Fibroblast of lung (primary cell): ENCODE results near the gene MYZAP.

Experiments
- CTCF ChIP-seq, 2 donors: IDR thresholded peaks in 1 of 2; conservative IDR thresholded peaks in 1 of 2; 1 replicate in 1 of 2; 2 replicates in 1 of 2; pipeline ENCODE4 v1.5.1; 2011 to 2012; ENCODE audit warnings: low read length in 2 of 2, control low read depth in 1 of 2, inconsistent platforms in 1 of 2, low read depth in 1 of 2, mild to moderate bottlenecking in 1 of 2
- EZH2 ChIP-seq: IDR thresholded peaks from 2 replicates; pipeline ENCODE4 v1.5.1; 2012; ENCODE audit warnings: low read length, control low read depth, mild to moderate bottlenecking; ENCODE audit errors: missing control alignments

DNA sequence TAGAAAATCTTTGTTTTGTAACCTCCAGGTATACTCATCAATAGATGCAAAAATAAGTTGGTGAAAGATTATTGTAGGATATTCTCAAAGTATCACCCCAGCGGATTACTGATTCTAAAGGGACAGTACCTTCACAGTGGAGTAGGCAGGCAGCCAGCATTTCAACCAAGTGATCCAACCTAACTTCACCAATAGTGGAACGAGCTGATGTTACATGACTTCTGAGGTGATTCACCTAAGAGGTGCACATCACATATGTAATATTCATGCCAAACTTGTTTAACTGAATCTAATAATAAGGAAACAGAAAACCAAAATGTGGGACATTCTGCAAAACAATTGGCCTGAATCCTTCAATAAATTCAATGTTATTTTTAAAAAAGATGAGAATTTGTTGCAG is 14.3 kb downstream of the MYZAP start:
- no peak for TF ChIP-seq CTCF (conservative IDR thresholded peaks at IDR 0.05 in 1 of 2, IDR thresholded peaks at IDR 0.05 in 1 of 2; ENCODE audit: low read depth in 1 of 2, low read length in 2 of 2)
- no peak for TF ChIP-seq EZH2
